Measurements from ENCODE around the gene DNM1.
"Not testable (repeated sequence)": the region's sequence is repeated elsewhere in the genome, so short reads cannot be mapped to it uniquely, and the experiment has no call there.

DNM1 gene

DNA sequence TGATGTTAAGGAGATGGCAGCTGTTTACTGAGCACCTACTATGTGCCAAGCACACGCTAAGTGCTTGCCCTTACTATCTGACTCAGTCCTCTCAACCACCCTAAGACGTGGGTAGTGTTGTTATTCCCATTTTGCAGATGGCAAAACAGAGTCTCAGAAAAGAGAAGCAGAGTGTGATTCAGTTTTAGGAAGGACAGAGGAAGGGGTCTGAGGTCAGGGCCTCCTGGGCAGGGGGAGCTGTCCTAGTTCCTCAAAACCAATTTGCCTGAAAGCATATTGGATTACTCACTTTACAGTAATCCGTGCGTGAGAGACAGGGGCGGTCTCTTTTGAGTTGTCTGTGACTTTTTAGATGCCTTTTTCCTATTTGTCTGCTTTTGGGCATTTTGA is 23.2 kb downstream of the DNM1 start:
- no peak for DNase-seq

GRCh38 chr9:128230897-128231296 is 27.7 kb downstream of the DNM1 start:
- not testable (repeated sequence) for DNase-seq

DNA sequence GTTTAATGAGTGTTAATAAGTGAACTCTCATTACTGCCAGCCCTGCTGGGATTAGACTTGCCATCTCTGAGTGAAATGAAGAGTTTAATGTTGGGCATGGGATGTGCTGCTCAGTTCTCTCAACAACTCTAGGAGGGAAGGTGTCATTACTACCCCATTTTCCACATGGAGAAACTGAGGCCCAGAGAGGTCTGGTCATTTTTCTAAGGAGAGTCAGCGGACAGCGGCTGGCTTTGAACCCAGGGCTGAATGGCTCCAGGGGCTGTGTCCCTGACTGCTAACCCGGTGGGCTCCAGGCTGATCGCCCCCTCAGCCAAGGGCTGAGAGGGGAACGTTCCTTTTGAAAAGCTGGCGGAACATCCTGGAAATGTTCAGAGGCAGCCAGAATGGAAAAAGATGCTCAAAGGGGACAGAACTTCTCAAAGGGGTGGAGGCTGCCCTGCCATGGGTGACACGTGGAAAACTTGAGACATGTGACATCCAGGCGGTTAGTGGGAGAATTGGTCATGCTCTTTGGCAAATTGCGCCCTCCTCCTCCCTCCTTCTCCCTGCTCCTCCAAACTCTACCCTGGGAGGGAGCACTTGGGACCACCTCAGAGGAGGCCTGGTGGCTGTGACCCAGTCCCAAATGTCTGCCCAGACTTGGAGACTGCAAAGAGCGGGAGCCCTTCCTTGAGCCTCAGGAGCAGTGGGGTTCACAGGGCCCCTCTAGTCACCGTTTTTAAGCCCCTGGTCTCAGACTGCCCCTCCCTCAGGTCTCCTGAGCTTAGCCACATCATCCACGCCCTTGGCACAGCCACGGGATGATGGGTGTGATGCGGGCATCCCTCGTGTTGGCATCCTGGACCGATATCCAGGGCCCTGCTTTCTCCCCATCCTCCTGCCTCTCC is 28.7 kb downstream of the DNM1 start:
- no peak for DNase-seq

GRCh38 chr9:128232528-128233428 is 29.6 kb downstream of the DNM1 start:
- DNase-seq: no peak

- DNase-seq: no peak
Measured at GRCh38 chr9:128233817-128234406, 30.7 kb downstream of the DNM1 start.

GRCh38 chr9:128242124-128242523 is 38.9 kb downstream of the DNM1 start:
- no peak for DNase-seq

GRCh38 chr9:128242828-128243214 is 39.6 kb downstream of the DNM1 start:
- no peak for DNase-seq

GRCh38 chr9:128243215-128244018 is 40.2 kb downstream of the DNM1 start:
- DNase-seq: no peak

DNA sequence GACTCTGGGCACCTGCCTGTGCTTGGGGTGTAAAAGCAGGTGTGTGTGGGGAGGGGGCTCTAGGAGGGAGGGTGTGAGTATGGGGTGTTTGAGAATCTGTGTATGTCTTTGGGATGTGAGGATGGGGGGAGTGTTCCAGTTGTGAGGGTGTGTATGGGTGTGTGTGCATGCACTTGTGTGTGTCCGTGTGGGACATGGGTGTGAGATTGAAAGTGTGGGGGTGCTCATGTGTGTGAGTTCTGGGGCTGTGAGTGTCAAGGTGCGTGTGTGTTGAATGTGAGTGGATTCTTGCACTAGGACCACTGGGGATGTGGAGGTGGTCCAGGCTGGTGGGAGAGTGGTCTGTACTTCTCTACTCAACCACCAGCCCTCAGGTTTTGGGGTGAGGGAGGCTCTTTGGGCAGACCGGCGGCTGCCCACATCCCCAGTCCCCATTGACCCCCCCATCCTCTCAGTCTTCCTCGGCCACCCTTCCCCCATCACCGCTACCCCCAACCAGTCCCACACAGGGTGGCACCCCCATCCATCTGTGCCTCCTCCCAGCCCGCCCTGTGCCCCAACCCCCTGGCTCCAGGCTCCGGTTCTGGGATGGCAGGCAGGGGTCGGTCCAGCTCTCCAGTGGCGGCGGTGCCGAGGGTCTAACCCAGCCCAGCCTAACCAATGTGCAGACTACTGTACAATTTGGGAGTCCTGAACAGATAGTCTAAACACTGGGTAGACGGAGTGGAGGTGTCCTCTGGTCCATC is 41.1 kb downstream of the DNM1 start:
- DNase-seq: no peak

GRCh38 chr9:128244837-128245231 is 41.7 kb downstream of the DNM1 start:
- DNase-seq: no peak

DNA sequence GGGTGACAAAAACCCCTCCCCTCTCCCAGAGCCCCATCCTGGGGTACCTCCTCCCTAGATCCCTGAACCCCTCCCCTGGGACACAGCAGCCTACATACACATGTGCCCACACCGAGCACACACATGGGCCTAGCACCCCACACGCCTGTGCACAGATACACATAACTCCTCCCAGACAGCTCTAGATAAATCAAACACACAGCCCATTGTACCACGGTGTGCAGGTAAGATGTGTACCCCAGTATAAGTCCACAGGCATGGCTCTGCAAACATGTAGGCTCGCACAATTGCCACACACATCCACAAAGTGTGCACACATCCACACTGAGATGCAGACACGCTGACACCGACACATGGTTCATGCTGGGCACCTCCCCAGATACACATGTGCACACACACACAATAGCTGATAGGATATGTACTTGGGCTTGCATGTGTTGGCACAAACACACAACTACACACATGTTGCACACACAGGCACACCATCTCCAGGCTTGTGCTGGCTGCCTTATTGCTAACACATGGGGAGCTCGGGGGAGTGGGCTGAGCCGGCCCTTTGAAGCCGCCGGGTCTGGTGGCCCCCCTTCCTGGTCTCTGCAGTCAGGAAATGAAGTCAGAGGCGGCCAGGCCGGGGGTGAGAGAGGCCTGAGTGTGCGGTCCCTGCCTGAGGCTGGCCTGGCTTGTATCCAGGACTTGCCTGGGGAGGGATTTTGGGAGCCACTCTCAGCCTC is 42.4 kb downstream of the DNM1 start:
- no peak for DNase-seq

GRCh38 chr9:128246471-128246870 is 43.3 kb downstream of the DNM1 start:
- DNase-seq: no peak

- DNase-seq: no peak
Measured at GRCh38 chr9:128247226-128247803, 44.1 kb downstream of the DNM1 start.

DNA sequence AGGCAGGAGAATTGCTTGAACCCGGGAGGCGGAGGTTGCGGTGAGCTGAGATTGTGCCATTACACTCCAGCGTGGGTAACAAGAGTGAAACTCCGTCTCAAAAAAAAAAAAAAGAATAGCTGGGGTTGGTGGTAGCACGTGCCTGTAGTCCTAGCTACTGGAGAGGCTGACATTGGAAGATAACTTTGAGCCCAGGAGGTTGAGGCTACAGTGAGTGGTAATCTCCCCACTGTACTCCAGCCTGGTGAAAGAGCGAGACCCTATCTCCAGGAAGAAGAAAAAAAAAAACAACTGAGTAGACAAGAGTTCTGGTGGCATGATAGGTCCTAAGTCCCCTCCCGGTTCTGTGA is 46.4 kb downstream of the DNM1 start:
- DNase-seq: no peak

- peak; percentile 96 to 99 for DNase-seq
Measured at GRCh38 chr9:128249908-128250838, 47.0 kb downstream of the DNM1 start.

DNA sequence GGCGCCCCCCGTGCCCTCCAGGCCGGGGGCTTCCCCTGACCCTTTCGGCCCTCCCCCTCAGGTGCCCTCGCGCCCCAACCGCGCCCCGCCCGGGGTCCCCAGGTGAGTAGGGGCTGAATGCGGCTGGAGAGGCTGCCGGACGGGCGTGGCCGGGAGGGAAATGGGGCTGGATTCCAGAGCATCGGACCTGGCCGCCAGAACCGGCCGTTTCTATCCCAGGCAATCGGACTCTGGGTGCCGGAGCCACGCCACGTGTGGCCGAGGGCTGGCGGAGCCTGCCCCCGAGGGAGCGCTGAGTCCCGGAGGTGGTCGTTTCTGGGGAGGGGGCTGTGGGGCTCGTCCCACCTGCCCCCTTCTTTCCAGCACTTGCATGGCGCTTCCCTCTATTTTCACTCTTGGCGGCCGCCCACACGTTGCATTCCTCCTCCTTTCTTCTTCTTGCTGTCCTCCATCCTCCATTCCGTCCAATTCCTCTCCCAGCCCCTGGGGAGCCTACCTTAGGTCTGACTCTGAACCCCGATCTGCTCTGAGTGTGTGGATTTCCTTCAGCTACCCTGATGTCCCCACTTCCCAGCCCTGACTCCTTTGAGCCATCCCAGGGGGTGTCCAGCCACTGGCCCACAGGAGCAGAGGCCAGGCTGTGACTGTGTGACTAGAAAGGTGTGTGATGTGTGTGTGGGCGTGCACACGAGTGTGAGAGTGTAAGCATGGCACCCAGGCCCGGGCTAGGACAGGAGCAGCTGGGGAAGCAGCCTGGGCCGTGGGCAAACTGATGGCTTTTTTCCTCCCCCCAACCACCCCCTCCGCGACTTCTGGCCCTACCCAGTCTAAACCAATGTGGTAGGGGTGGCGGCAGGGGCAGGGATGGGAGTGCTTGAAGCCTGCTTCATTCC is 47.9 kb downstream of the DNM1 start:
- no peak for DNase-seq

DNA sequence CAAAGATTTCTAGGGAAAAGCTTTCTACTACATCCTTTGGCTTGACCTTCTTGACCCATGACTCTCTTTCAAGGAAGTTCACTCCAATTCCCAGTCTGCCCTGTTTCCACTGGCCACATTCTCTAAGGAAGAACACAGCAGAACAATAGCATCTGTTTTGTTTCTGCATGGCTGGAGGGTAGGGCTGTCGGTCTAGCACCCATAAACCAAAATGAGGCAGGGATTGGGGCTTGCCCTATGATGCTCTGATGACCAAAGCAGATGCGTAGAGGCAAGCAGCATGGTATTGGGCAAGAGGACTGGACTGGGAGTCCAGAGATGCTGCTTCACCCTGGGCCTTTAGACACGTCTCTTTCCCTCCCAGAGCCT is 48.5 kb downstream of the DNM1 start:
- DNase-seq: no peak

DNA sequence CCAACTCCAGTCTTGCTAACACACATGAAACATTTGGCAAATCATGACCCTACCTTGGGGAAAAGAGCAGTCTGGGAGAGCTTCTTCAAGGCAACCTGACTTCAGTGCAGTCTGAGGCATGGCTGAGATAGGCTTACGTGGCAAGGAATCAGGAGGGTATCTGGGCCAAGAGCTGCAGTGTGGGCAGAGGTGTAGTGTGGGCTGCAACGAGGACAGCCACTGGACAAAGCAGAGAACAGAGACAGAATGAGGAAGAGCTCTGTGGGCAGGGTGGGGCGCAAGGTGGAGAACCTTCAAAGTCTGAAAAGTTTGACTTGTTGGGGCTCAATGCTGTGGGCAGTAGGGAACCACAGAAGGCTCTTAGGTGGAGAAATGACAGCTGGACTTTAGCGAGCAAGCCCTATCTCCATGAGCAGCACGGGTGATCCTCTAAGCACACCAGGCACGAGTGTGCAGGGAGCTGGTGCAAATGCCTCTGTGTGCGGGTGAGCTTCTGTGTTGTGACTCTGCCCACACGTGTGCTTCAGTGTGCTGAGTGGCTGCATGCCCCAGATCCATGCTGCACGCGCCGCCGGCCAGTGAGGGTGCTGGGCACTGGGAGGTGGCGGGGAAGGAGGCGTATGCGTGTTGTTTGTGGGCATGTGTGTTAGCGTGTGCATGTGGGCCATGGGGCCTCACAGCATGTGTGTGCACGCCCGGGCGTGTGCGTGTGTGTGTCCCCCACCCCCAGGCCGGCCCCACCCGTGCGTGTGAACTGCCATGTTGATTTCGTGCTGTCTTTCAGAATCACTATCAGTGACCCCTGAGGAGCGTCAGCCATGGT is 49.3 kb downstream of the DNM1 start:
- DNase-seq: no peak

Data from activated CD4-positive, alpha-beta T cell treated with anti-CD3 and anti-CD28 coated beads for 4 hours (primary cell).